Measurements from ENCODE around the gene PCDHGB2.
"Not testable (repeated sequence)": the region's sequence is repeated elsewhere in the genome, so short reads cannot be mapped to it uniquely, and the experiment has no call there.

PCDHGB2 gene

GRCh38 chr5:141384471-141385267 lies 24.9 kb downstream of the PCDHGB2 start:
- no peak for DNase-seq (ENCODE audit: low read depth in 2 of 2)

DNA sequence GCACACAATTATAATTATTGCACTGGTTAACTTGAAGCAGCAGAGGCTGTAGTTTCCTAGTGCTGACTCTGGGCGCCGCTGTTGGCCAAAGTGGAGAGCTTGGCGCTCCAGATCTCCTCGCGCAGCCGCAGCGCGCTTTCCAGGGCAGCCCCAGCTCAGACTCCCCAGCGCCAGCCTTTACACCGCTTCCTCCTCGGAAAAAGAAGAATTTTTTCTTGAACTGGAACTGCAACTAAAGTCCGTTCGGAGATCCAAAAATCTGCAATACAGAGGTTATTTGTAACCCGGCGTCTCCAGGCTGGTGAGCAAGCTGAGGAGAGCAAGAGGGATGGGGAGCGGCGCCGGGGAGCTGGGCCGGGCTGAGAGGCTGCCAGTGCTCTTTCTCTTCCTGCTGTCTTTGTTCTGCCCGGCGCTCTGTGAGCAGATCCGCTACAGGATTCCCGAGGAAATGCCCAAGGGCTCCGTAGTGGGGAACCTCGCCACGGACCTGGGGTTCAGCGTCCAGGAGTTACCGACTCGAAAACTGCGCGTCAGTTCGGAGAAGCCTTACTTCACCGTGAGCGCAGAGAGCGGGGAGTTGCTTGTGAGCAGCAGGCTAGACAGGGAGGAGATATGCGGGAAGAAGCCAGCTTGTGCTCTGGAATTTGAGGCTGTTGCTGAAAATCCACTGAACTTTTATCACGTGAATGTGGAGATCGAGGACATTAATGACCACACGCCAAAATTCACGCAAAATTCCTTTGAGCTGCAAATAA lies 27.9 kb downstream of the PCDHGB2 start, which contains the start of gene PCDHGB4:
Gene PCDHGB4 (plus strand): TSS at position 142 of the 755 bp plus-strand sequence. CDS start 187 bp downstream, at position 329.
- DNase-seq (ENCODE audit: low read depth in 2 of 2): not testable (repeated sequence)

GRCh38 chr5:141388661-141389060 lies 28.9 kb downstream of the PCDHGB2 start:
- no peak for DNase-seq (ENCODE audit: low read depth in 2 of 2)

DNA sequence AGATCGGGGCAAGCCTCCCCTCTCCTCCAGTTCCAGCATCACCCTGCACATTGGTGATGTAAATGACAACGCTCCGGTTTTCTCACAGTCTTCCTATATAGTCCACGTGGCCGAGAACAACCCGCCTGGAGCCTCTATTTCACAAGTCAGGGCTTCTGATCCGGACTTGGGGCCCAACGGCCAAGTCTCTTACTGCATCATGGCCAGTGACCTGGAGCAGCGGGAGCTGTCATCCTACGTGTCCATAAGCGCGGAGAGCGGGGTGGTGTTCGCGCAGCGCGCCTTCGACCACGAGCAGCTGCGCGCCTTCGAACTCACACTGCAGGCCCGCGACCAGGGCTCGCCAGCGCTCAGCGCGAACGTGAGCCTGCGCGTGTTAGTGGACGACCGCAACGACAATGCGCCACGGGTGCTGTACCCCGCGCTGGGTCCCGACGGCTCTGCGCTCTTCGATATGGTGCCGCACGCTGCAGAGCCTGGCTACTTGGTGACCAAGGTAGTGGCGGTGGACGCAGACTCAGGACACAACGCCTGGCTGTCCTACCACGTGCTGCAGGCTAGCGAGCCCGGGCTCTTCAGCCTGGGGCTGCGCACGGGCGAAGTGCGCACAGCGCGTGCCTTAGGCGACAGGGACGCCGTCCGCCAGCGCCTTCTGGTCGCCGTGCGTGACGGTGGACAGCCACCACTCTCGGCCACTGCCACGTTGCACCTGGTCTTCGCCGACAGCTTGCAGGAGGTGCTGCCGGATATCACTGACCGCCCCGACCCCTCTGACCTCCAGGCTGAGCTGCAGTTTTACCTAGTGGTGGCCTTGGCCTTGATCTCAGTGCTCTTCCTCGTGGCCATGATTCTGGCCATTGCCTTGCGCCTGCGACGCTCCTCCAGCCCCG lies 29.6 kb downstream of the PCDHGB2 start:
- DNase-seq (ENCODE audit: low read depth in 2 of 2): no peak

GRCh38 chr5:141392429-141393198 lies 32.8 kb downstream of the PCDHGB2 start, which contains the start of gene PCDHGA8:
Gene PCDHGA8 (plus strand): TSS chr5:141392633. CDS start chr5:141392814, 181 bp downstream.
- DNase-seq (ENCODE audit: low read depth in 2 of 2): no peak

GRCh38 chr5:141393267-141393666 lies 33.5 kb downstream of the PCDHGB2 start:
- DNase-seq (ENCODE audit: low read depth in 2 of 2): no peak

- DNase-seq (ENCODE audit: low read depth in 2 of 2): not testable (repeated sequence)
Measured at GRCh38 chr5:141394401-141395187, 34.8 kb downstream of the PCDHGB2 start.

DNA sequence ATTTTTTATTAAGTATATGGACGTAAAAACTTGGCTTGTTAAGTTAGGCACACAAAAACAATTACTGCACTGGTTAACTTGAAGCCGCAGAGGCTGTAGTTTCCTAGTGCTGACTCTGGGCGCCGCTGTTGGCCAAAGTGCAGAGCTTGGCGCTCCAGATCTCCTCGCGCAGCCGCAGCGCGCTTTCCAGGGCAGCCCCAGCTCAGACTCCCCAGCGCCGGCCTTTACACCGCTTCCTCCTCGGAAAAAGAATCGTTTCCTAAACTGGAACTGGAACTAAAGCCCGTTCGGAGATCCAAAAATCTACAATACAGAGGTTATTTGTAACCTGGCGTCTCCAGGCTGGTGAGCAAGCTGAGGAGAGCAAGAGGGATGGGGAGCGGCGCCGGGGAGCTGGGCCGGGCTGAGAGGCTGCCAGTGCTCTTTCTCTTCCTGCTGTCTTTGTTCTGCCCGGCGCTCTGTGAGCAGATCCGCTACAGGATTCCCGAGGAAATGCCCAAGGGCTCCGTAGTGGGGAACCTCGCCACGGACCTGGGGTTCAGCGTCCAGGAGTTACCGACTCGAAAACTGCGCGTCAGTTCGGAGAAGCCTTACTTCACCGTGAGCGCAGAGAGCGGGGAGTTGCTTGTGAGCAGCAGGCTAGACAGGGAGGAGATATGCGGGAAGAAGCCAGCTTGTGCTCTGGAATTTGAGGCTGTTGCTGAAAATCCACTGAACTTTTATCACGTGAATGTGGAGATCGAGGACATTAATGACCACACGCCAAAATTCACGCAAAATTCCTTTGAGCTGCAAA lies 38.2 kb downstream of the PCDHGB2 start, which contains the start of gene PCDHGB5:
Gene PCDHGB5 (plus strand): TSS at position 192 of the 796 bp plus-strand sequence. CDS start 181 bp downstream, at position 373.
- peak in 1 of 2 donors; percentile 20 for DNase-seq (ENCODE audit: low read depth in 2 of 2)

DNA sequence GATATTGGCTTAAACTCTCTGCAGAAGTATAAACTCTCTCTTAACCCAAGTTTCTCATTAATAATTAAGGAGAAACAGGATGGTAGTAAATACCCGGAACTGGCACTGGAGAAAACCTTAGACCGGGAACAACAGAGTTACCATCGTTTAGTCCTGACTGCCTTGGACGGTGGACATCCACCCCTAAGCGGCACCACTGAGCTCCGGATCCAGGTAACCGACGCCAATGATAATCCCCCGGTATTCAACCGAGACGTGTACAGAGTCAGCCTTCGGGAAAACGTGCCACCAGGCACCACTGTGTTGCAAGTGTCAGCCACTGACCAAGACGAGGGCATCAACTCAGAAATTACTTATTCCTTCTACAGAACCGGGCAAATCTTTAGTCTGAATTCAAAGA lies 38.8 kb downstream of the PCDHGB2 start:
- no peak for DNase-seq (ENCODE audit: low read depth in 2 of 2)

DNA sequence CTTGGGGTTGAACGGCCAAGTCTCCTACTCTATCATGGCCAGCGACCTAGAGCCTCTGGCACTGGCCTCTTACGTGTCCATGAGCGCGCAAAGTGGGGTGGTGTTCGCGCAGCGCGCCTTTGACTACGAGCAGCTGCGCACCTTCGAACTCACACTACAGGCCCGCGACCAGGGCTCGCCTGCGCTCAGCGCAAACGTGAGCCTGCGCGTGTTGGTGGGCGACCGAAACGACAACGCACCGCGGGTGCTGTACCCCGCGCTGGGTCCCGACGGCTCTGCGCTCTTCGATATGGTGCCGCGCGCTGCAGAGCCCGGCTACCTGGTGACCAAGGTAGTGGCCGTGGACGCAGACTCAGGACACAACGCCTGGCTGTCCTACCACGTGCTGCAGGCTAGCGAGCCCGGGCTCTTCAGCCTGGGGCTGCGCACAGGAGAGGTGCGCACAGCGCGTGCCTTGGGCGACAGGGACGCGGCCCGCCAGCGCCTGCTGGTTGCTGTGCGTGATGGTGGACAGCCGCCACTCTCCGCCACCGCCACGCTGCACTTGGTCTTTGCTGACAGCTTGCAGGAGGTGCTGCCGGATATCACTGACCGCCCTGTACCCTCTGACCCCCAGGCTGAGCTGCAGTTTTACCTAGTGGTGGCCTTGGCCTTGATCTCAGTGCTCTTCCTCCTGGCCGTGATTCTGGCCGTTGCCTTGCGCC lies 39.9 kb downstream of the PCDHGB2 start:
- DNase-seq (ENCODE audit: low read depth in 2 of 2): no peak

- no peak for DNase-seq (ENCODE audit: low read depth in 2 of 2)
Measured at GRCh38 chr5:141402553-141403243, 42.9 kb downstream of the PCDHGB2 start, which contains the start of gene PCDHGA9. Gene PCDHGA9 (plus strand): TSS chr5:141402778. CDS start chr5:141402953, 175 bp downstream.

DNA sequence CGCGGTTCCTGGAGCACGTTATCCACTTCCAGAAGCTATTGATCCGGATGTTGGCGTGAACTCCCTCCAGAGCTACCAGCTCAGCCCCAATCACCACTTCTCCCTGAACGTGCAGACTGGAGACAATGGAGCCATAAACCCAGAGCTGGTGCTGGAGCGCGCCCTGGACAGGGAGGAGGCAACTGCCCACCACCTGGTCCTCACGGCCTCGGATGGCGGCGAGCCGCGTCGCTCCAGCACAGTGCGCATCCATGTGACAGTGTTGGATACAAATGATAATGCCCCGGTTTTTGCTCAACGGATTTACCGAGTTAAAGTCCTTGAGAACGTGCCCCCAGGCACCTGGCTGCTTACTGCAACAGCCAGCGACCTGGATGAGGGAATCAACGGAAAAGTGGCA lies 43.6 kb downstream of the PCDHGB2 start:
- no peak for DNase-seq (ENCODE audit: low read depth in 2 of 2)

GRCh38 chr5:141407790-141408505 lies 48.2 kb downstream of the PCDHGB2 start, which contains the start of gene PCDHGB6:
Gene PCDHGB6 (plus strand): TSS chr5:141408021. CDS start chr5:141408203, 182 bp downstream.
- DNase-seq (ENCODE audit: low read depth in 2 of 2): peak in 1 of 2 donors; percentile 22

- DNase-seq (ENCODE audit: low read depth in 2 of 2): no peak
Measured at GRCh38 chr5:141409598-141410306, 50.0 kb downstream of the PCDHGB2 start.

- no peak for DNase-seq (ENCODE audit: low read depth in 2 of 2)
Measured at GRCh38 chr5:141411575-141411974, 51.8 kb downstream of the PCDHGB2 start.
